GM18502 (cell line): ENCODE results near the gene OSBP2.
A peak's percentile ranks its signal among the peaks of the same experiment; 100 is the strongest.
"Not testable (repeated sequence)": the region's sequence is repeated elsewhere in the genome, so short reads cannot be mapped to it uniquely, and the experiment has no call there.

Experiments used
- ATAC-seq: cut with Tn5 transposase; IDR thresholded peaks from one replicate; pipeline ENCODE4 v1.9.1; 2021; ENCODE audit warnings: mild to moderate bottlenecking; ENCODE audit not compliant: unreplicated experiment, poor library complexity

The OSBP2 gene

DNA sequence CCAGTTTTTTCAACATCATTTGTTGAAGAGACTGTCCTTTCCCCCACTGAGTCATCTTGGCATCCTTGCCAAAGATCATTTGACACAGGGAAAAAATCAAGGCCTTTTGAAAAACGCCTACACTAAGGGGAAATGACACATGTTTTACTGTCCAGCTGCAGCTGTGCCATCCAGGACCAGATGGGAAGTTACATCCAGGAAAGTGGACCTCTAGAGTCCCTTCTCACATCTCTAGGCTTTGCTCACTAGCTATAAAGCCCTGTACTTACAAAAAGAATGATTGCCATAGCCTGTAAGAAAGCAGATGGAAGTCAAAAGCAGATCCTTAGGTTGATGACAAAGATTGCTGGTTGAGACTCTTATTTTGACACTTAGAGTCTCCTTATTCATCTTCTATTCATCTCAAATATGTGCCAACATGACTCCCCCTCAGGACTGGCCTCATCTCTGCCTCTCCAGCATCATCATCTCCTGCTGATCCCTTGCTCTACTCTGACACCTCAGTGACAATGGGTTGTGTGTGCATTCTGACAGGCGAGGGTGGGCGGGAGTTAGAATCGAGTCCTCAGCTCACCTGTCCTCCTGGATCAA lies 22.8 kb downstream of the OSBP2 start:
- ATAC-seq = no peak

- ATAC-seq = no peak
Observed at GRCh38 chr22:30717952-30718351, 23.3 kb downstream of the OSBP2 start.

GRCh38 chr22:30718491-30718890 lies 23.8 kb downstream of the OSBP2 start:
- ATAC-seq = no peak

- no peak for ATAC-seq
Observed at GRCh38 chr22:30718938-30719337, 24.3 kb downstream of the OSBP2 start.

GRCh38 chr22:30720263-30720837 lies 25.7 kb downstream of the OSBP2 start:
- no peak for ATAC-seq

DNA sequence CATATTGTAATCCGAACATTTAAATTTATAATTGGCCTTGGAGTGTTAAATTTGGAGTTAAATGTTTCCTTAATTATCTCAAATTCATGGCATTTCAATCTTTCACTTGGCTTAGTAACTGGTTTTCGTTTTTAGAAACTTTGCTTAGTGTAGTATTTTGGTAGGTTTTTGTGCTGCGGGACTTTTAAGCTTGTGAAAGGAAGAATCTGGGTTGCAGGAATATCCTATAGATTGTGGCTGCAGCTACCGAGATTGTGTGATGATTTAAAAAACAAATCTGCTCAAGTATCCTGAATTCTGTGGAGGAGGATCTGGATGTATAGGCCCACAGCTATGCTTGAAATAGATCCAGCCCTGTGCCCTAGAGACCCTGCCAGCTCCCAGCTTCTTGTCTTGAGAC lies 27.1 kb downstream of the OSBP2 start:
- no peak for ATAC-seq

DNA sequence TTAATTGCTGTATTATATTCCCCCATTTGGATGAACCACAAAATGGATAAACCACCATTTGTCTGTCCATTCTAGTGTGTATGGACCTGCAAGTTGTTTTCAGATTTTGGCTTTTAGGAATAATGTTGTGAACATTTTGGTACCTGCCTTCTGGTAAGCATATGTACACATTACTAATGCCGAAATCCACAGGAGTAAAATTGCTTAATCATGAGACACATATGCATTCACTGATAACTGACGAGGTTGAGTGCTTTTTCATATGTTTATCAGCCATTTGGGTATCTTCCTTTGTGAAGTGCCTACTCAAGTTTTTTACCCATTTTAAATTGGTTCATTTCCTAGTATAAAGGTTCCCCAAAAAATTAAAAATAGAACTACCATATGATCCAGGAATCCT lies 34.2 kb downstream of the OSBP2 start:
- no peak for ATAC-seq

GRCh38 chr22:30731658-30732057 lies 37.0 kb downstream of the OSBP2 start:
- no peak for ATAC-seq

GRCh38 chr22:30732426-30732825 lies 37.8 kb downstream of the OSBP2 start:
- ATAC-seq = no peak

DNA sequence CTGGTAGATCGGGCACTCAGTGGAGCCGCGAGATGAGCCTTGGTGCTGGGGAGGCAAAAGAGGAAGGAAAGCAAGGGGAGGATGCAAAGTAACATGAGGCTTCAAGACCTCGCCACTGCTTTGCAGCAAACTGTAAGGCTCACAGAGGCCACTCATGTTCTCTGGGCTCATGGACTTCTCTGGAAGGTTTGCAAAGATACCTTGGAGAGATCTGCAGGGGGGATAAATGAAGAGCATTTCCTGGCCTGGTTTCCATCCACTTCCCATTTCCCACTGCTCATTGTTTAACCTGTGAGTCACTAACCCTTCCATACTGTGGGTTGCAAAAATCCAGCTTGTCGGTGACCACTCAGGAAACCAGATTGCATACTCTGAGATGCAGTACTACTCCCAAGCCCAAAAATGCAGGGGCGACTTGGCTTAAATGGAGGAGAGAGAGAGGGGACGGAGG lies 38.5 kb downstream of the OSBP2 start:
- ATAC-seq = no peak

DNA sequence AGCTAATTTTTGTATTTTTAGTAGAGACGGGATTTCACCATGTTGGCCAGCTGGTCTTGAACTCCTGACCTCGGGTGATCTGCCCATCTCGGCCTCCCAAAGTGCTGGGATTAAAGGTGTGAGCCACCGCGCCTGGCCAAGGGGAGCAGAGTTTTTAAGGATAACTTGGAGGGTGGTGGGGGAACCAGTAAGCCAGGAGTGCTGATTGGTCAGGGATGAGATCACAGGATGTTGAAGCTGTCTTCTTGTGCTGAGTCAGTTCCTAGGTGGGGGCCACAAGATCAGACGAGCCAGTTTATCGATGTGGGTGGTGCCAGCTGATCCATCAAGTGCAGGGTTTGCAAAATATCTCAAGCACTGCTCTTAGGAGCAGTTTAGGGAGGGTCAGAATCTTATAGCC lies 45.3 kb downstream of the OSBP2 start:
- not testable (repeated sequence) for ATAC-seq

GRCh38 chr22:30740511-30740910 lies 45.8 kb downstream of the OSBP2 start:
- peak; percentile 50 for ATAC-seq

DNA sequence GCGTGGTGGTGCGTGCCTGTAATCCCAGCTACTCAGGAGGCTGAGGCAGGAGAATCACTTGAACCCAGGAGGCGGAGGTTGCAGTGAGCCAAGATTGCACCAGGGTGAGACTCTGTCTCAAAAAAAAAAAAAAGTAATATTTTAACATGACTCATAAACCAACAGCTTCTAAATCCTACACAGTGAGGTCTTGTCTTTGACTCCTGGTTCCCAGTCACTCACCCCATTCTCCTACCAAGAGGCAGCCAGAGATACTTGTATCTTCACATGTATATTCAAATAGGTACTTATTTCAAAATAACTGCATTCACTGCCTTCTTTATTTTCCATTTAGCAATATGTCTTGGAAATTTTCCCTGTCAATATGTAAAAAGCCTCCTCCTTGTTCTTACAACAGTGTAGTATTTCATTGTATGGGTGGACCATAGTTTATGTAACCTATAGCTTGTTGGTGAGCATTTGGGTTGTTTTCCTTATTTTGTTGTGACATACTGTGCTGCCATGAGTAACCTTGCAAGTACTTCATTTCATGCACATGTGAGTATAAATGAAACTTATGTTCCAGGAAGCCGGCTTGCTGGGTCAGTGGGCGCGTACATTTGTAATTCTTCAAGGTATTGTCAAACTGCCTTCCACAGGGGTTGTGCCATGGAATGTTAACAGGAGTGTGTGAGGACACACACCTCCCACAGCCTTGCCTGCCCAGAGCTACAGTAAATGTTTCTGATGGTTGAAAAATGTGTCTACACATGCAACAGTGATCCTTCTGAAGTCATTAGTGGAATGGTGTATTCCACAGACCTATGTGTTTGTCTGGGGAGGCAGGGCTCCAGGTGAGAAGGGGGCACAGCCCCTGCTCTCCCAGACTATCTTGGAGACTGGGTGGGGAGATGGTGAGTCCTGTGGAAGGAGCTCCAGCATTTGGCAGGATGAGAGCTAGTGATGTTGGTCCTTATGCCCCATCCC lies 47.9 kb downstream of the OSBP2 start:
- ATAC-seq = no peak

DNA sequence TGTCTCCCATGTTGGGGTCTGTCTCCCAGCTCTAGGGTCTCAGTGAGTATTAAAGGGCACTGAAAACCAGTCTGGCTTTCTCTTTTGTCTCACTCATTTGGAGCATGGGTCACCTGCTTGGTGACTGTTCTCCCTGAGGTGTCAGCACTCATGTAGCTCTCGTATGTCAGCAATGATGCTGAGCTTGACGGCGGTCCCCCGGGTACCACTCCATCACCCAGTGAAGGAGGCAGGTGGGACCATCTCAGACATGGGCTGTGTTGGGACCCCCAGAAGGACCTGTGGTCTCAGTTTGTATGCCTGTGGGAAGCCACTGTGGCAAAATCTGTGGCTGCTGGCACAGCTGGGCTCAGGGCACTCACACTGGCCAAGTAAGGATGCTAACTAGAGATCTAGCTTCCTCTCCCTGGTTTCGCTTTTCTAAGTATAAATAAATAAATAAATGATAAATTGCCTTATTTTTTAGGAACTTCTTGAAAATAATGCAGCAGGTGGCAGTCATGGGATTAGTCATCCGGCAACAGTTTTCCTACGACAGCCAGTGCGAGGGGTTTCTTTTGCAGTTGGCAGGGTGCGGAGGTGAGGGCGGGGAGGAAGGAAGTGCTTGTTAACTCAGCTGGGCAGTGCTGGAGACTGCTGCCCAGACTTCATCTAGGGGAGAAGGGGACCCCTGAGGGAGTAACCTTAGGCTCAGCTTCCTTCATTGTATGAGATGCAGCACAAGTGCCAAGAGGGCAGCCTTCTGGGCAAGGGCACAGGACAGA lies 48.8 kb downstream of the OSBP2 start:
- no peak for ATAC-seq

- ATAC-seq = no peak
Observed at GRCh38 chr22:30744224-30744623, 49.5 kb downstream of the OSBP2 start.

- ATAC-seq = no peak
Observed at GRCh38 chr22:30747493-30747892, 52.8 kb downstream of the OSBP2 start.

DNA sequence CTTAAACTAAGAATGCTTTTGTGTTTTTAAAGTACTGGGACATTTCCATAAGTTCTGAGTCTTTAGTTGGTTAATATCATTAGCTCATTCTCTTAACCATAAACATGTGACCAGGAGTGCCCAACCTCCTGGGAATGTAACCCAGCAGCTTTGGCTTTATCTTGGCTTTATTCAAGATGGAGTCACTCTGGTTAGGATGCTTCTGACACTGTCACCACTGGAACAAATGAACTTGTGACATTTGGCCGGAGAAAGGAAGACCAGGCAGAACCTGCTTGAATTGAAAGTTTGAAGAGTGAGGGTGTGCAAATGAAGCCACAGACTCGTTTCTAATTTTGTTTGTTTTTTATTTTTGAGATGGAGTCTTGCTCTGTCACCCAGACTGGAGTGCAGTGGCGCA lies 54.6 kb downstream of the OSBP2 start:
- no peak for ATAC-seq

GRCh38 chr22:30749849-30750248 lies 55.2 kb downstream of the OSBP2 start:
- ATAC-seq = no peak

- no peak for ATAC-seq
Observed at GRCh38 chr22:30751529-30751928, 56.9 kb downstream of the OSBP2 start.

- ATAC-seq = no peak
Observed at GRCh38 chr22:30752771-30753170, 58.1 kb downstream of the OSBP2 start.

GRCh38 chr22:30753701-30754100 lies 59.0 kb downstream of the OSBP2 start:
- no peak for ATAC-seq
